Esophagus squamous epithelium (tissue), 4 donors: ENCODE measurements around the gene FXYD5.

ENCODE experiments used
- POLR2A ChIP-seq, 4 donors: fragments of 450-650 bp; IDR thresholded peaks; one replicate each; pipeline ENCODE4 v1.6.1; 2017; ENCODE audit warnings: antibody characterized with exemption in 4 of 4, mild to moderate bottlenecking in 4 of 4, moderate library complexity in 3 of 4
- TF ChIP-seq, protein P1 (sequence below), 6 experiments: fragments of 450-650 bp in 4 of 6; fragments of 200-600 bp in 2 of 6; sonication (generic) in 2 of 6; IDR thresholded peaks; one replicate each; pipeline ENCODE4 v1.5.1; 2016 to 2019; ENCODE audit warnings: antibody characterized with exemption in 6 of 6, mild to moderate bottlenecking in 4 of 6, moderate library complexity in 4 of 6

DNA sequence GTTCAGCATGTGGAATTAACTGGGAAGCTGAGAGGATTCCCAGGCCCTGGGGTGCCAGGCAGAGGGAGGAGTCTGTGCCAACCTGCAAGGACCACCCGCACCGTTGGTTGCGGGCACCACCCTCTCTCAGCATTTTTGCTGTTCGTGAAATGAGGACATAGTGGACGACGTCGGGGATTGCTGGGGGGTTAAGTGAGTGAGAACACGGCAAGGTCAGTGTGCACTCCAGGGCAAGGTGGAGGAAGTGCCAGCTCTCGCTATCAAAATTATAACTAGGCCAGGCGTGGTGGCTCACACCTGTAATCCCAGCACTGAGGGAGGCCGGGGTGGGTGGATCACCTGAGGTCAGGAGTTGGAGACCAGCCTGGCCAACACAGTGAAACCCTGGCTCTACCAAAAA is 36.7 kb upstream of the FXYD5 start:
- TF ChIP-seq, protein P1, sequence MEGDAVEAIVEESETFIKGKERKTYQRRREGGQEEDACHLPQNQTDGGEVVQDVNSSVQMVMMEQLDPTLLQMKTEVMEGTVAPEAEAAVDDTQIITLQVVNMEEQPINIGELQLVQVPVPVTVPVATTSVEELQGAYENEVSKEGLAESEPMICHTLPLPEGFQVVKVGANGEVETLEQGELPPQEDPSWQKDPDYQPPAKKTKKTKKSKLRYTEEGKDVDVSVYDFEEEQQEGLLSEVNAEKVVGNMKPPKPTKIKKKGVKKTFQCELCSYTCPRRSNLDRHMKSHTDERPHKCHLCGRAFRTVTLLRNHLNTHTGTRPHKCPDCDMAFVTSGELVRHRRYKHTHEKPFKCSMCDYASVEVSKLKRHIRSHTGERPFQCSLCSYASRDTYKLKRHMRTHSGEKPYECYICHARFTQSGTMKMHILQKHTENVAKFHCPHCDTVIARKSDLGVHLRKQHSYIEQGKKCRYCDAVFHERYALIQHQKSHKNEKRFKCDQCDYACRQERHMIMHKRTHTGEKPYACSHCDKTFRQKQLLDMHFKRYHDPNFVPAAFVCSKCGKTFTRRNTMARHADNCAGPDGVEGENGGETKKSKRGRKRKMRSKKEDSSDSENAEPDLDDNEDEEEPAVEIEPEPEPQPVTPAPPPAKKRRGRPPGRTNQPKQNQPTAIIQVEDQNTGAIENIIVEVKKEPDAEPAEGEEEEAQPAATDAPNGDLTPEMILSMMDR (IDR thresholded peaks at IDR 0.05), result no peak
- TF ChIP-seq POLR2A (IDR thresholded peaks at IDR 0.05), result no peak
